Caki2 (cell line): ENCODE data around the gene PSKH1. TPM values are rescaled to one million over a fixed set of nuclear protein-coding genes. Genes with fewer than 3 reads are reported as not detected.

Source experiments
- DNase-seq: peaks from one replicate; pipeline ENCODE4 v3.0.0-alpha.2; 2015; ENCODE audit warnings: low read depth
- in situ Hi-C: cut with HindIII; loops from 2 replicates; pipeline ENCODE4 v1.10.0; 2016; ENCODE audit warnings: low sequenced_read_pairs, low pct_unique_long_range_greater_than_20kb, mixed read lengths
- total RNA-seq: library from RNA; depleted of rRNA; stranded (reverse); fragments of >200 nt; shearing (Covaris generic); gene quantifications from 2 replicates; pipeline ENCODE4 v1.2.3, GENCODE V29; 2014; ENCODE audit warnings: low replicate concordance; rRNA removed

The PSKH1 gene
- 18.0 and 25.9 TPM in 2 replicates for total RNA-seq

DNA sequence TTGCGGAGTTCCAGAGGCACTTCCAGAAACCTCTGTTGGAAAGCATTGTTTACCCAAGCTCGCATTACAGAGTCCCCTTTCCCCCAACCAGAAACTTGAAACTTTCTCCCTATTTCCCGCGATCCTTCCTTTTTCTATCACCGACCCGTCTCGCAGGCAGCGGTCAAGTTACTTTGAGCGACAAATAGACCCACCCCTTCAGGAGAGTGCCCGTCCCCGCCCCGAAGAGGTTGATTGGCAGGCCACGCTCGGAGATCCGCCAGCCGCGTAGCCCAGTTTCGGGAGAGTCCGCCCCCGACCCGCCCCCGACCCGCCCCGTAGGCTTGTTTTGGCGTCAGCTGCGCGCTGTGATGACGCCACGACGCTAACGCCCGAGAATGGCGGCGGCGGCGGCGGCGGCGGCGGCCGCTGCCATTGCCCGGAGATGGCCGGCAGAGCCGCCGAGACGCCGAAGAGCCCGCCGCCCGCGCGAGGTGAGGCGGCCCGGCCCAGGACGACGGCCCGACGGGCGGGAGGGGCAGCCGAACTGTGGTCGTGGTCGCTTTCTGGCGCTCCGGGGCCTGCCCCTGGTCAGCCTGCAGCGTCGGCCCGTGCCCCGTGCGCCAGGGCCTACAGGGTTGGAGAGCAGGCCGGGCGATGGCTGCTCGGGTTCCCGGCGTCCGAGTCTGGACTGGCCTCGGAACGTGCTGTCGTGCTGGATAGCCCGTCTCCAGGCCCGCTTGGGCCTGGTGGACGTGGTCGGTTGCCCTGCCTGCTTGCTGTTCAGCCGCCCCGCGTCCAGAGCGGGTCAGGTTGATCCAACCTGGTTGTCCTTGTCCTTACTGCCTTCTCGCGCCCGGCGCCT, at the start of gene PSKH1:
PSKH1 (plus strand) TSS at position 356 of the 844 bp plus-strand sequence. CDS start 15,496 bp downstream, outside the sequence.
- in situ Hi-C loops = loop anchor here (25.0 kb wide), 1 partner anchor 169 kb away; no protein-coding TSS in a partner anchor
- peak; percentile 88 for DNase-seq

DNA sequence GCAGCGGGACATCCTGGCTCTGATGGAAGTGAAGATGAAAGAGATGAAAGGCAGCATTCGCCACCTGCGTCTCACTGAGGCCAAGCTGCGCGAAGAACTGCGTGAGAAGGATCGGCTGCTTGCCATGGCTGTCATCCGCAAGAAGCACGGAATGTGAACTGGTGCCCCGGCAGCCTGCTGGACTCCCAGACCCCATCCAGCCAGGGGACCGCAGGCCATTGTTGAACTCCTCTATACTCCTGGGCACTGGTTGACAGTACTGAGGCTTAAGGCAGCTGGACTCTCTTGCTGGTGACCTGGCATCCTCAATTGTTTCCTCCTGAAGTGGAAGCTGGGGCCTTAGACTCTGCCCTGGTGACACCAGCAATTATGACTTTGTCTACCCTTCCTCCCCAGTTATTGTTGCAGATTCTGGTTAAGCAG, 49.7 kb upstream of the PSKH1 start:
- no peak for DNase-seq

DNA sequence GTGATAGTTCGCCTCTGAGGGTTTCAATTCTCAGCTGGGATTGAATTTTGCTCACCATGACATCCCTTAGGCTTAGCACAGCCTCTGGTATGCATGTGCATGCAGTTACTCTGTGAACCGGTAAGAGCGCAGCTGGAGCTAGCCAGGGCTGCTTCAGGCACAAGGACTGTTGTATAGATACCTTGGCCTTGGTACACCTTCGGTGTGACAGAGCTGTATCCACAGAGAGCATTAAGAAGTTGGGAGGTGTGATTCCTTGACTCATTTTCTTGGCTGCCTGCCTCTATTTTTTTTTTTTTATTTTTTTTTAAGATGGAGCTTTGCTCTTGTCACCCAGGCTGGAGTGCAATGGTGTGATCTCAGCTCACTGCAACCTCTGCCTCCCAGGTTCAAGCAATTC, 48.6 kb upstream of the PSKH1 start:
- in situ Hi-C loops = no loop called here
- DNase-seq = peak; percentile 43

More for the DNA sequence above, 49.7 kb upstream of the PSKH1 start:
- in situ Hi-C loops = no loop called here

DNA sequence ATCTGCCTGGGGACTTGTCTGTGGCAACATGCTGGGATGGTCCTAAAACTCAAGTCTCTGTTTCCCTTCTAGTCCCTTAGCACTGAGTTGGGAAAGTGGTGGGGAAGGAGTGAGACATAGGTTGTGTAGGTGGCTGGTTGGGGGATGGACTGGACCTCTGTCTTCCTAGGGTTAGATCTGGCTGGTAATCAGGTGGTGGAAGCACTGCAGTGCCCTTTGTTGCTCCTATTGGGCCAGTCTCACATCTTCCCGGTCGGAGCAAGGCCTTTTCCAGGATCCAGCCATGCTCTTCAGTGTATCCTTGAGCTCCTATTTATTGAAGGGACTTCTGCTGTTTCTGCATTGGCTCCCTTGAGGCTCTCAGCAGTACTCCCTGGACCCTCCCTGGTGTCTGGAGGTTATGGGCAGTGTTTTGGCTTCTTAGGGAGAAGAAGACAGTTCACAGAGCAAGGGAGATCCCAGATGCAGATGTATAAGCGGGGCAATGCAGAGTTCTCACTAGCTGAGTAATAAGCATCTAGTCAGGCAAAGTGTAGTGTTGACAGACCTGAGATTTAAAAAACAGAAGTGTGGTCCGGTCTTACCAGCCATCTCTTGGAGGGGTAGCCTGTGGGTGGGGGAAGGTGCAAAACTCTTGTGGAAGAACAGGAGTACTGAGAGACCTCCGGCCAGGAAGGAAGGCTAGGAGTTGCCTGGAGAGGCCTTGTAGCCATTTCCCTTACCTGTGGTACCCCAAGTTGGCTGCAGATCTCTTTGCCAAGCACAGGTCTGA, 47.6 kb upstream of the PSKH1 start:
- in situ Hi-C loops = no loop called here
- DNase-seq = peak; percentile 7

DNA sequence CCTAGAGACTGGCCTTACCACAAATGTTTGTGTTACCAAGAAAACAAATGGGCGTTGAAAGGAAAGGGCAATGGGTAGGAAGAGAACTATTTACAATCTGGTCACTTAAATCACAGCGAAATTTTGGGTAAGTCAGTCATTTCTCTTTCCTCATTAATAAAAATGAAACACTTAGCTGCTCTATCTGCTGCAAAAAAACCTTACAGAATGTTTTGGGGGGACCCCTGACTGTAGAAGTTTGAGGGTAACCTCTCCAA, 47.1 kb upstream of the PSKH1 start:
- in situ Hi-C loops = no loop called here
- DNase-seq = no peak

DNA sequence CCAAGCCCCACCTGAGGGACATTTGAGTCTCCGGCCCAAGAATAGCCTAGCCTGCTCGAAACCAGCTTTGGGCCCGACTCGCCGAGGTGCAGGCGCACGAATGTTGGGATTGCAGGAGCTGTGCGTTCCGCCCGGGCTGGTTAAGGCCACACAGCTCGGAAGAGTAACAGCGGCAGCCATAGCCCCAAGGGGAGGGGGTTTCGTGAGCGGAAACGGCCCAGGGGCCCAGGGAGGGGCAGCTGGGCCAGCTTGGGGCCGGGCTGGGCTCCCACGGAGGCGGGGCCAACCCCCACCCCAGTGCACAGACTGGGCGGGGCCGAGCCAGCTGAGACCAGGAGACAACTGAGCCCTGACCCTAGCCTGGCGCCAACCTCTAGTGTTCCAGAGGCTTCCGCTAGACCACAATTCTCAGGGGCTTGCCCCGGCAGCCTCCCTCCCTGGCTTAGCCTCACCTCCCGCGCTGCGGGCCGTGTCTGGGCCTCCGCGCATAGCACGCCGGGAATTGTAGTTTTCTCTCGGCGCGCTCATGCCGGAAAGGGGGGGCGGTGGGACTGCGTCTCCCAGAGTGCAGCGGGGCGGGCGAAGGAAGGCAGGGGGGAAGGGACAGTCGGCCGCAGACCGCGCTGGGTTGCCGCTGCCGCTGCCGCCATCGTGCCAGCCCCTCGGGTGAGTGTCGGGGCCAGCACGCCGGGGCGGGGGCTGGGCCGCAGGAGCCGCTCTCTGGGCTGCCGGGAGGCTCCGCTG, 46.6 kb upstream of the PSKH1 start, which contains the start of gene NUTF2:
NUTF2 (plus strand) TSS at position 614 of the 744 bp plus-strand sequence. CDS start 18,198 bp downstream, outside the sequence.
- peak; percentile 97 for DNase-seq
- in situ Hi-C loops = no loop called here

DNA sequence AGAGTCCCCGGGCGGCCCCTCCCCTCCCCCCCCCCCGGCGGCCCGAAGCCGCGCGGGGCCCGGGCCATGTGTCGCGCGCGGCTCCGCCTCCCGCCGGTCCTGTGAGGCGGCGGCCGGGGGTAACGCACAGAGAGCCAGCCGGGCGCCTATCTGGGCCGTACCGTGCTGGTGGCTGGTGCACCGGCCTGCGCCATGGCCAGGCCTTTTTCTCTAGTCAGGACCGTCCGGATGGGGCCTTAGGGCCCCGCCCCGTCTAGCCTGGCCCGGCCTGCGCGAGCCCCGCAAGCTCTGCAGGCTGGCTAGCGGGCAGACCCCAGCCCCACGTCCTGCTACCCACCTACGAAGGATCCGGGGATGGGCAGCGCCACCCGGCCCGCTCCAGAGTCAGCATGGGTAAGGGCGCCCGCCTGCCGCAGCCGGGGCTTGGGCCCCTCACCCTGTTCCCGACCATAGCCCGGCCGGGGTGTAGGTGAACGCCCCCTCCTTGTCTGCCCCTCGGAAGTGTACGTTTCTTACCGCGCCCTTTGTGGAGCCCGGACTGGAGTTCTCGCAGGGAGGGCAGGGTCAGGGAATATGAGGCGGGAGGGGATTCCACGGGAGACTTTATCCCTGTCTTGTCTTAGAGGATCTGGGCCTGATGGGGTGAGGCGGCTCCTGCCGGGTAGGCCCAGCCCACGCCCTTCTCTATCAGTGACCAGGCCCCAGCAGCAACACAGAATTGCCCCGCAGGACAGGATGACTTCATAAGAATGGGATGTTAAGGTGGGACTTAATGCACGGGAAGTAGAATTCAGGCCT, 45.8 kb upstream of the PSKH1 start, which contains the start of gene CENPT:
CENPT (minus strand) TSS at position 630 of the 798 bp plus-strand sequence. CDS start 13,834 bp downstream, outside the sequence.
- peak; percentile 49 for DNase-seq
- in situ Hi-C loops = no loop called here

DNA sequence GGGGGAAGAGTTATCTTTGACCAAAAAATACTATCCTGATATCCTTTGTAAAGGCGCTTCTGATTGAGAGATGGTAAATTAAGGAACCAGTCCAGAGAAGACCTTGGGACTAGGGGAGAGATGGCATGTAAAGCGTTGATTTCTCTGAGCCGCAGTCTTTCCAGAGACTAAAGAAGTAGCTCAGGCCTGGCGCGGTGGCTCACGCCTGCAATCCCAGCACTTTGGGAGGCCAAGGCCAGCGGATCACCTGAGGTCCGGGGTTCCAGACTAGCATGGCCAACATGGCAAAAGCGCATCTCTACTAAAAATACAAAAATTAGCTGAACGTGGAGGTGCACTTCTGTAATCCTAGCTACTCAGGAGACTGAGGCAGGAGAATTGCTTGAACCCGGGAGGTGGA, 44.9 kb upstream of the PSKH1 start:
- DNase-seq = no peak
- in situ Hi-C loops = no loop called here

DNA sequence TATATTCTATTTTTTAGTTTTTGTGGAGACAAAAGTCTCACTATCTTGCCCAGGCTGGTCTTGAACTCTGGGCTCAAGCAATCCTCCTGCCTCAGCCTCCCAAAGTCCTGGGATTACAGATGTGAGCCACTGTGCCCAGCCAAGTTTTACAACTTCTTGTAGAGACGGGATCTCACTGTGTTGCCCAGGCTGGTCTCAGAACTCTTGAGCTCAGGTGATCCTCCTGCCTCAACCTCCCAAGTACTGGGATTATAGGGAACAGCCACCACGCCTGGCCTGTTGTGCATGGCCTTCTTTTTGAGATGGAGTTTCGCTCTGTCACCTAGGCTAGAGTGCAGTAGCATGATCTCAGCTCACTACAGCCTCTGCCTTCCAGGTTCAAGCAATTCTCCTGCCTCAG, 39.4 kb upstream of the PSKH1 start:
- DNase-seq = no peak
- in situ Hi-C loops = no loop called here

DNA sequence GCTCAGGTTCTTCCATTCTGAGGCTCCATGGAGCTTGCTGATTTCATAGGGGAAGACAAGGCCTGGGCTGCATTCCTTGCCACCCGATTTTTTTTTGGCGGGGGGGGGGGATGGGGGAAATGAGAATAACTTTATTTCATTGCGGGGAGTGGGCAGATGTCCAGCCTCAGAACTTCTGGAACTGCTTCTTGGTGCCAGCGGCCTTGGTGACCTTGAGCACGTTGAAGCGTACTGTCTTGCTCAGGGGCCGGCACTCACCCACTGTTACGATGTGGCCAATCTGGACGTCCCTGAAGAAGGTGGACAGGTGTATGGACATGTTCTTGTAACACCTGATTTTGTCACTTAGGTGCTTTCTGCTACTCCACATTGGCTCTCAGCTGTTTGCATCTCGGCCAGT, 37.3 kb upstream of the PSKH1 start:
- in situ Hi-C loops = no loop called here
- DNase-seq = no peak

DNA sequence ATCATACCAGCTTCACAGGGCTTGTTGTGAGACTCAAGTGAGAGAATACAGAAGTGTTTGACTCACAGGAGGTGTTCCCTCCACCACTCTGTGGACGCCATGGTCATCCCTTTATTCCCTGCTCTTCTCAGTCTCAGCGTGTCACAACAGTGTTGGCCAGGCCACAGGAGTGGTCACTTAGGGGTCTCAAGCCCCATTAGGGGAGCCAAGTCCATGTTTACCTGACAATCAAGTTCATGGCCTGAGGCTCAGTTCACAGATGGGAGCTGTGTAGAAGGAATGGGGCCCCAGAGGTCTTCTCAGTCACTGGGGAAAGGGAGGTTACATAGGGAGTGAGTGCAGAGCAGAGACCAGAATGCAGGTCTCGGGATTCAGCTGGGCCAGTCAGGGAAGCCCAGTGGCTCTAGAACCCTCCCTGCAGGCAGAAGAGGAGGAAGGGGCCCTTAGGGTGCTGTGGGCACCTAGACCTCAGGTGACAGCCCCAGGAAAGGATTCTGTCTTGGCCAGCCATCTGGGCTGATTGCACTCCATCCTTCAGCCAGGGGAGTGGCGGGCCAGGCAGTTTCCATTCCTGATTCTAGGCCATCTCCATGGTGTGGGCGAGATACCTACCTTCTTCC, 36.0 kb upstream of the PSKH1 start:
- in situ Hi-C loops = no loop called here
- no peak for DNase-seq

DNA sequence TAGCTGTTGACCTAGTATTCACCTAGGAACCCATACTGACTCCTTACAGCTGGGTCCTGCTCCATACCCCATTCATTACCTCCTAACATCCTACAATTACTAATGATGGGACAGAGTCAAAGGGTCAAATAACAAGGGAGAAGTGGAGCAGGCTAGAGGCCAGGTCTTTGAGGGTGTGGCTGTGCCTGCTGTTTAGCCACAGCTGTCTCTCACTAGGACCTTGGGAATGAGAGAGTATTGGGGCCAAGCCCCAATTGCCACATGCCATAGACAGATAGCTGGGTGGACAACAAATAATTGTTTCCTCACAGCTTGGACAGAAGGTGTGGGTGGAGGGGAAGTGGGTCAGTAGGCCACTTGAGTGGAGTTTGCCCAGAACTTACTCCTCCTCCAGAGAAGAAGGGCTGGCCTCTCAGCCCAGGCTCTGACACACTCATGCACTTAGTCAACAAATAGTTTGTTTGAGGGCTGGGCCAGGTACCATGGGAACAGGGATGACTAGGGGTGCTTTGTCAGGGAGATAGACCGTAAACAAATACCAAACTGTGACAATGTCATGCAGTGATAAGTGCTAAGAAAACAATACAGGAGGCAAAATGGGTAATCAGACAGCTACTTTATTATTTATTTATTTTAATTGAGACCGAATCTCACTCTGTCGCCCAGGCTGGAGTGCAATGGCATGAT, 35.4 kb upstream of the PSKH1 start:
- DNase-seq = peak; percentile 95
- in situ Hi-C loops = no loop called here

DNA sequence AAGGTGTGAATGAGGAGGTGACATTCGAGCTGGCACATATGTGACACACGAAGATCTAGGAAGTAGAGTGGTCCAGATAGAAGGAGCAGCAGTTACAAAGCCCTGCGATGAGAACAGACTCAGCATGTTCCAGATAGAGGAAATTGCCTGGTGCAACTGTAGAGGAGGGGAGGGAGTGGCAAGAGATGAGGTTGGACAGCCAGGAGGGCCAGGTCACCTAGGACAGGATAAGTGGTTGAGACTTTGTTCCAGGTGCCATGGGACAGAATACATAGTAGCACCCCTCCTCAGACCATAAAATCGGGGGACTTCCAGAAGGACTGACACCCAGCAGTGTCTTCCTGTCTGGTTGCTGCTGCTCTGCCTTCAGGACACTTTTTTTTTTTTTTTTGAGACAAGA, 34.6 kb upstream of the PSKH1 start:
- in situ Hi-C loops = no loop called here
- no peak for DNase-seq

DNA sequence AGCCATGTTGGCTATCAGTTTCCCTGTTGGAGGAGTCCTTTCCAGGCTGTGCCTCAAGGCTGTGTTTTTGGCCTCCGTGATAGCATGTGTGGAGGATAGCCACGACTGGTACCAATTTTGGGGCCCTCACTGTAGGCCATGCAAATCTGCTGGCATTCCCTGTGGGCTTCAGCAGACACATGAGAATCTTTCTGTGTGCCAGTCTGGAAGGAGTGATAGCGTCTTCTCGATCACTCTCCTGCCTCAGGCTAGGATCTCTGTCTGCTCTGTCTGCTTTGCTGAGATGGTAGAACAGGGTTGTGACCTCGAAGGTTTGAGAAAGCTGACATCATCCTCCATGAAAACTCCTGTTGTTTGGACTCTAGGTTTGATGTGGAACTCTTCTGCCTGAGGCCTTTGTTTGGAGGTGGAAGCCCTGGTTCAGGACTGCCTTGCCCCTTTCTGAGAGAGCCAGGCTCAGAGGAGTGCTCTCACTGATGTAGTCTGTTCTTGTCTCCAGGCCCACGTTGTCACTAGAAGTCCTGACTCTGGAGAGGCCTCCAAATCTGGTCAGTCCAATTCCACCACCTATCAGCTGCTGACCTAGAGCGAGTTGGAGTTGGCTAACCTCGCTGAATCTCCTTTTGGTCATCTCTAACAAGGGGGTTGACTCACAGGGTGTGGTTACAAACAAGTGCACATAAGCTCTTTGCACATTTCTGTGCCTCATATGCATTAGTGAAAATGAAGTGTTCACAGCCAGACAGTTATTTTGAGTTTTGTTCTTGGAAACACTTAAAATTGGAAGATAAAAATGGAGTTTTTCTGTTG, 32.3 kb upstream of the PSKH1 start:
- in situ Hi-C loops = no loop called here
- DNase-seq = no peak

DNA sequence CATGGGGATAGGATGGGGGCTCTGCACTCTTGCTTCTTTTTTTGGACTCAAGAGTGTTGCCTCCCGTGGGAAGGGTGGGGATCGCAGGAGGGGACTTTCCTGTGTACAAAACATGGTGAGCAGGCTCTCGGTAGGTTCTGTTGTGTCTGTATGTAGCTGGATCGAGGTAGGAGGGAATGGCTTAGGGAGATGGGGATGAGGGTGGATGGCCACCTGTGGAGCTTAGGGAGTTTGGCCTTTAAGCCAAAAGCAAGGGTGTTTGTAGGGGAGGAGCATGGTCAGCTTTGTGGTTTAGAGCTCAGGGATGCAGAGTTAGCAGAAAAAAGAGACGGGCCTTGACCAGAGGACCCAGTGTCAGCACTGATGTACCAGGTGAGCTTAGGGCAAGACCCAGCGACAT, 31.2 kb upstream of the PSKH1 start:
- in situ Hi-C loops = no loop called here
- DNase-seq = no peak
